ENCODE measurements around the gene LRRC10B.

LRRC10B gene

GRCh38 chr11:61499816-61500491, 8.6 kb upstream of the LRRC10B start:
- no peak overlapping the region for H3K4me3 ChIP-seq (replicated peaks; ENCODE audit: low read depth, low read length)
- TF ChIP-seq CTCF (IDR thresholded peaks at IDR 0.05; ENCODE audit: low read depth, low read length, missing control alignments), result no peak
- DNase-seq (ENCODE audit: extremely low read depth, low read depth), result no peak

GRCh38 chr11:61502522-61502921, 6.0 kb upstream of the LRRC10B start:
- no peak for DNase-seq (ENCODE audit: extremely low read depth, low read depth)
- no peak overlapping the region for H3K4me3 ChIP-seq (replicated peaks; ENCODE audit: low read depth, low read length)
- no peak for TF ChIP-seq CTCF (IDR thresholded peaks at IDR 0.05; ENCODE audit: low read depth, low read length, missing control alignments)

- H3K4me3 ChIP-seq (replicated peaks; ENCODE audit: low read depth, low read length), result no peak overlapping the region
- DNase-seq (ENCODE audit: extremely low read depth, low read depth), result no peak
- TF ChIP-seq CTCF (IDR thresholded peaks at IDR 0.05; ENCODE audit: low read depth, low read length, missing control alignments), result no peak
Observed at GRCh38 chr11:61503135-61503770, 5.3 kb upstream of the LRRC10B start.

- no peak for TF ChIP-seq CTCF (IDR thresholded peaks at IDR 0.05; ENCODE audit: low read depth, low read length, missing control alignments)
- H3K4me3 ChIP-seq (replicated peaks; ENCODE audit: low read depth, low read length), result no peak overlapping the region
- DNase-seq (ENCODE audit: extremely low read depth, low read depth), result no peak
Observed at GRCh38 chr11:61505106-61505505, 3.4 kb upstream of the LRRC10B start.

- H3K4me3 ChIP-seq (replicated peaks; ENCODE audit: low read depth, low read length), result no peak overlapping the region
- TF ChIP-seq CTCF (IDR thresholded peaks at IDR 0.05; ENCODE audit: low read depth, low read length, missing control alignments), result no peak
- no peak for DNase-seq (ENCODE audit: extremely low read depth, low read depth)
Observed at GRCh38 chr11:61505640-61506155, 2.9 kb upstream of the LRRC10B start.

- TF ChIP-seq CTCF (IDR thresholded peaks at IDR 0.05; ENCODE audit: low read depth, low read length, missing control alignments), result no peak
- DNase-seq (ENCODE audit: extremely low read depth, low read depth), result no peak
- no peak overlapping the region for H3K4me3 ChIP-seq (replicated peaks; ENCODE audit: low read depth, low read length)
Observed at GRCh38 chr11:61507012-61507768, 1.4 kb upstream of the LRRC10B start.
